HepG2 (cell line): Measurements from ENCODE around the gene MGMT. TPM values are rescaled to one million over a fixed set of nuclear protein-coding genes. Genes with fewer than 3 reads are reported as not detected.

Experiments used
- ATAC-seq: fragments of 200-7000 bp; cut with Tn5 transposase; 3 replicates; pipeline ENCODE4 v1.9.1; 2020; ENCODE audit warnings: mild to moderate bottlenecking, moderate library complexity
- BruUV-seq: library from RNA; stranded (reverse); fragments of 400-500 nt; replicated peaks from 2 replicates; lab custom pipeline; 2021; lab: Mats Ljungman, UMichigan
- CTCF ChIA-PET: fragments of 300-600 bp; formaldehyde crosslinking; extraction: SDS; loops from one replicate; lab custom pipeline; 2021; ENCODE audit warnings: low total read pairs, inconsistent platforms, low intra/inter-chr PET ratio; lab: Yijun Ruan, JAX
- POLR2A ChIA-PET: fragments of 350-600 bp; sonication (Branson Sonifier 250); formaldehyde crosslinking; loops from one replicate; lab custom pipeline; 2020; ENCODE audit warnings: antibody characterized with exemption, inconsistent platforms; lab: Yijun Ruan, JAX
- DNase-seq: peaks from one replicate; pipeline ENCODE4 v3.0.0-alpha.2; 2015; ENCODE audit warnings: low spot score
- FAIRE-seq: peaks from 3 replicates; lab custom pipeline; 2011; peaks lifted over from hg19 to GRCh38; lab: Jason Lieb, UNC
- H2AFZ ChIP-seq: one replicate; pipeline ENCODE4 v1.6.1; 2011; ENCODE audit warnings: low read length, inconsistent platforms
- H3K27ac ChIP-seq: fragments of 300-600 bp; 3 replicates; pipeline ENCODE4 v1.8.0; 2011; ENCODE audit warnings: mixed run types, mild to moderate bottlenecking, mixed read lengths, low read length, inconsistent platforms; ENCODE audit not compliant: insufficient read depth; ENCODE audit errors: extremely low read length
- H3K27me3 ChIP-seq, 2 experiments: fragments of 200-600 bp in 1 of 2; 2 replicates in 1 of 2; 3 replicates in 1 of 2; pipeline versions ENCODE4 v1.6.0 to v1.8.0; 2011; ENCODE audit warnings: low read length in 2 of 2, mild to moderate bottlenecking in 2 of 2, moderate library complexity in 2 of 2, inconsistent platforms in 1 of 2; ENCODE audit not compliant: insufficient read depth in 2 of 2, control insufficient read depth in 1 of 2
- H3K36me3 ChIP-seq, 2 experiments: fragments of 200-600 bp in 1 of 2; replicated peaks in 1 of 2; 2 replicates in 1 of 2; 3 replicates in 1 of 2; pipeline versions ENCODE4 v1.5.1 to v1.8.0; 2011; ENCODE audit warnings: low read length in 2 of 2, inconsistent platforms in 1 of 2; ENCODE audit not compliant: insufficient read depth in 2 of 2, control insufficient read depth in 1 of 2
- H3K4me1 ChIP-seq: 2 replicates; pipeline ENCODE4 v1.5.1; 2012; ENCODE audit warnings: low read length, inconsistent platforms; ENCODE audit not compliant: insufficient read depth
- H3K4me2 ChIP-seq: 2 replicates; pipeline ENCODE4 v1.6.0; 2011; ENCODE audit warnings: low read depth, low read length, inconsistent platforms
- H3K4me3 ChIP-seq, 3 experiments: fragments of 200-600 bp in 1 of 3; sonication (generic), shearing (Covaris generic) in 1 of 3; replicated peaks in 1 of 3; 2 replicates each; pipeline ENCODE4 v1.5.1; 2011 to 2016; ENCODE audit warnings: low read length in 3 of 3, inconsistent platforms in 2 of 3, low read depth in 2 of 3, mild to moderate bottlenecking in 2 of 3, control low read depth in 1 of 3, mixed read lengths in 1 of 3; ENCODE audit not compliant: insufficient read depth in 1 of 3
- H3K79me2 ChIP-seq: one replicate; pipeline ENCODE4 v1.6.1; 2011; ENCODE audit warnings: low read length, inconsistent platforms; ENCODE audit not compliant: insufficient read depth
- H3K9ac ChIP-seq: 2 replicates; pipeline ENCODE4 v1.6.0; 2011; ENCODE audit warnings: mild to moderate bottlenecking, low read depth, low read length, inconsistent platforms; ENCODE audit not compliant: insufficient read depth
- H3K9me3 ChIP-seq: 2 replicates; pipeline ENCODE4 v1.5.1; 2012; ENCODE audit warnings: mild to moderate bottlenecking, low read length
- H4K20me1 ChIP-seq: 2 replicates; pipeline ENCODE4 v1.6.0; 2011; ENCODE audit warnings: inconsistent platforms, mild to moderate bottlenecking, low read length, moderate library complexity; ENCODE audit not compliant: insufficient read depth
- BORCS8-MEF2B ChIP-seq: sonication (generic); formaldehyde crosslinking; IDR thresholded peaks from 2 replicates; pipeline ENCODE4 v1.8.0; 2022; ENCODE audit warnings: mild to moderate bottlenecking, missing genetic modification reagents
- IKZF4 ChIP-seq: sonication (generic); formaldehyde crosslinking; IDR thresholded peaks from 2 replicates; pipeline ENCODE4 v1.5.1; 2020; ENCODE audit warnings: borderline replicate concordance, mild to moderate bottlenecking, low read depth, missing genetic modification reagents; ENCODE audit errors: not compliant biosample characterization
- NFE2 ChIP-seq: sonication (generic); formaldehyde crosslinking; IDR thresholded peaks from 2 replicates; pipeline ENCODE4 v1.4.0; 2020; ENCODE audit warnings: missing genetic modification reagents
- POLR2AphosphoS2 ChIP-seq: IDR thresholded peaks from 2 replicates; pipeline ENCODE4 v1.6.1; 2011; ENCODE audit warnings: low read depth, low read length, improper control_type of control experiment
- RFX1 ChIP-seq: fragments of 450-650 bp; IDR thresholded peaks from 2 replicates; pipeline ENCODE4 v1.6.1; 2017
- SALL1 ChIP-seq: sonication (generic); formaldehyde crosslinking; IDR thresholded peaks from 2 replicates; pipeline ENCODE4 v1.8.0; 2022; ENCODE audit warnings: mild to moderate bottlenecking, missing genetic modification reagents
- YEATS4 ChIP-seq: sonication (generic); formaldehyde crosslinking; IDR thresholded peaks from 2 replicates; pipeline ENCODE4 v1.4.0; 2020; ENCODE audit warnings: missing genetic modification reagents, borderline replicate concordance
- ZBTB3 ChIP-seq: sonication (generic); formaldehyde crosslinking; IDR thresholded peaks from 2 replicates; pipeline ENCODE4 v1.4.0; 2020; ENCODE audit warnings: low read depth, mild to moderate bottlenecking, moderate library complexity, missing genetic modification reagents, borderline replicate concordance
- ZNF136 ChIP-seq: sonication (generic); formaldehyde crosslinking; IDR thresholded peaks from 2 replicates; pipeline ENCODE4 v1.8.1; 2022; ENCODE audit warnings: low read depth, mild to moderate bottlenecking, moderate library complexity, missing genetic modification reagents
- ZNF337 ChIP-seq: sonication (generic); formaldehyde crosslinking; IDR thresholded peaks from 2 replicates; pipeline ENCODE4 v1.5.1; 2020; ENCODE audit warnings: missing genetic modification reagents, low read depth, mild to moderate bottlenecking, borderline replicate concordance
- ZNF782 ChIP-seq: sonication (generic); formaldehyde crosslinking; IDR thresholded peaks from 2 replicates; pipeline ENCODE4 v1.4.0; 2020; ENCODE audit warnings: missing genetic modification reagents, mild to moderate bottlenecking, borderline replicate concordance
- WGBS: methylation state at CpG from one replicate; pipeline ENCODE4 v1.1.6; 2017; ENCODE audit warnings: low lambda C conversion rate; 5-methylcytosine and 5-hydroxymethylcytosine counted together
- in situ Hi-C: cut with HindIII; loops from 2 replicates; pipeline ENCODE4 v1.10.0; 2017; ENCODE audit warnings: low pct_unique_long_range_greater_than_20kb; ENCODE audit not compliant: extremely low pct_ligation_motif_present
- intact Hi-C: fragments of 100-400 bp; cut with micrococcal nuclease; formaldehyde crosslinking; loops from one replicate; pipeline ENCODE4 v1.10.0; 2022; ENCODE audit not compliant: unreplicated experiment
- polyA plus RNA-seq, 8 experiments: library from polyadenylated mRNA; depleted of rRNA in 3 of 8; stranded (reverse) in 7 of 8; unstranded in 1 of 8; fragments of >200 nt; fragmentation: Illumina TruSeq in 4 of 8; extraction: Trizol in 4 of 8; gene quantifications; 2 replicates each; pipeline versions ENCODE4 v1.2.1 to v1.2.3, GENCODE V29; 2011 to 2016; ENCODE audit warnings: low read depth in 4 of 8, missing spikeins in 1 of 8, mixed read lengths in 1 of 8; ENCODE audit not compliant: insufficient read depth in 1 of 8
- total RNA-seq, 5 experiments: library from RNA; depleted of rRNA; stranded (reverse); fragments of >200 nt; fragmentation: Illumina TruSeq; extraction: Trizol; gene quantifications; 2 replicates each; pipeline ENCODE4 v1.2.3, GENCODE V29; 2016; ENCODE audit warnings: low read depth in 1 of 5
- TF ChIP-seq, protein P1 (sequence below): sonication (generic); formaldehyde crosslinking; IDR thresholded peaks from 2 replicates; pipeline ENCODE4 v1.4.0; 2020; ENCODE audit warnings: missing genetic modification reagents, borderline replicate concordance
- TF ChIP-seq, protein P2 (sequence below): sonication (generic); formaldehyde crosslinking; IDR thresholded peaks from 2 replicates; pipeline ENCODE4 v1.4.0; 2020; ENCODE audit warnings: missing genetic modification reagents
- TF ChIP-seq, protein P3 (sequence below): sonication (generic); formaldehyde crosslinking; IDR thresholded peaks from 2 replicates; pipeline ENCODE4 v1.8.1; 2022; ENCODE audit warnings: mild to moderate bottlenecking, missing genetic modification reagents

The MGMT gene
- total and polyA plus RNA-seq, 2 of the 13 experiments (the other 11 are each of a cell fraction or from before 2014, with no cell fraction given), result 12.0 to 19.5 TPM

DNA sequence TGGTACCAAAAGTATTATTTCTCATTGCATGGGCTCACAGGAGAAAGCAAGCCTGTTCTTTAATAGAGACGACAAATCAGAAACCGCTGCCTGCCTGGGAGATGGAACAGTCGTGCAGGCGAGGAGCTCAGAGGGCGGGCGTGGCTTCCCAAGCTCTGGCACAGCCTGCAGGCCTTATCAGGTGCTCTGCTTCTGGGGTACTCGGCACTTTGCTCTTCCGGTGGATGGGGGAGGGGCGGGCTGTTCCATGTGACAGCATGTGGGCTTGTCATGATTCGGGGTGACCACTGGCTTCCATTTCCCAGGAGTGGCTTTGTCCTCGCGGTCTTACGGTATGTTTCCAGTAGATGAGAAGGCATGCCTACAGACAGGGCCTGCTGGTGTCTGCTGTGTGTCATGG lies 228.6 kb downstream of the MGMT start (continued):
- TF ChIP-seq, protein P1, sequence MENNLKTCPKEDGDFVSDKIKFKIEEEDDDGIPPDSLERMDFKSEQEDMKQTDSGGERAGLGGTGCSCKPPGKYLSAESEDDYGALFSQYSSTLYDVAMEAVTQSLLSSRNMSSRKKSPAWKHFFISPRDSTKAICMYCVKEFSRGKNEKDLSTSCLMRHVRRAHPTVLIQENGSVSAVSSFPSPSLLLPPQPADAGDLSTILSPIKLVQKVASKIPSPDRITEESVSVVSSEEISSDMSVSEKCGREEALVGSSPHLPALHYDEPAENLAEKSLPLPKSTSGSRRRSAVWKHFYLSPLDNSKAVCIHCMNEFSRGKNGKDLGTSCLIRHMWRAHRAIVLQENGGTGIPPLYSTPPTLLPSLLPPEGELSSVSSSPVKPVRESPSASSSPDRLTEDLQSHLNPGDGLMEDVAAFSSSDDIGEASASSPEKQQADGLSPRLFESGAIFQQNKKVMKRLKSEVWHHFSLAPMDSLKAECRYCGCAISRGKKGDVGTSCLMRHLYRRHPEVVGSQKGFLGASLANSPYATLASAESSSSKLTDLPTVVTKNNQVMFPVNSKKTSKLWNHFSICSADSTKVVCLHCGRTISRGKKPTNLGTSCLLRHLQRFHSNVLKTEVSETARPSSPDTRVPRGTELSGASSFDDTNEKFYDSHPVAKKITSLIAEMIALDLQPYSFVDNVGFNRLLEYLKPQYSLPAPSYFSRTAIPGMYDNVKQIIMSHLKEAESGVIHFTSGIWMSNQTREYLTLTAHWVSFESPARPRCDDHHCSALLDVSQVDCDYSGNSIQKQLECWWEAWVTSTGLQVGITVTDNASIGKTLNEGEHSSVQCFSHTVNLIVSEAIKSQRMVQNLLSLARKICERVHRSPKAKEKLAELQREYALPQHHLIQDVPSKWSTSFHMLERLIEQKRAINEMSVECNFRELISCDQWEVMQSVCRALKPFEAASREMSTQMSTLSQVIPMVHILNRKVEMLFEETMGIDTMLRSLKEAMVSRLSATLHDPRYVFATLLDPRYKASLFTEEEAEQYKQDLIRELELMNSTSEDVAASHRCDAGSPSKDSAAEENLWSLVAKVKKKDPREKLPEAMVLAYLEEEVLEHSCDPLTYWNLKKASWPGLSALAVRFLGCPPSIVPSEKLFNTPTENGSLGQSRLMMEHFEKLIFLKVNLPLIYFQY (CRISPR knock-in tag), result no peak
- TF ChIP-seq, protein P2, sequence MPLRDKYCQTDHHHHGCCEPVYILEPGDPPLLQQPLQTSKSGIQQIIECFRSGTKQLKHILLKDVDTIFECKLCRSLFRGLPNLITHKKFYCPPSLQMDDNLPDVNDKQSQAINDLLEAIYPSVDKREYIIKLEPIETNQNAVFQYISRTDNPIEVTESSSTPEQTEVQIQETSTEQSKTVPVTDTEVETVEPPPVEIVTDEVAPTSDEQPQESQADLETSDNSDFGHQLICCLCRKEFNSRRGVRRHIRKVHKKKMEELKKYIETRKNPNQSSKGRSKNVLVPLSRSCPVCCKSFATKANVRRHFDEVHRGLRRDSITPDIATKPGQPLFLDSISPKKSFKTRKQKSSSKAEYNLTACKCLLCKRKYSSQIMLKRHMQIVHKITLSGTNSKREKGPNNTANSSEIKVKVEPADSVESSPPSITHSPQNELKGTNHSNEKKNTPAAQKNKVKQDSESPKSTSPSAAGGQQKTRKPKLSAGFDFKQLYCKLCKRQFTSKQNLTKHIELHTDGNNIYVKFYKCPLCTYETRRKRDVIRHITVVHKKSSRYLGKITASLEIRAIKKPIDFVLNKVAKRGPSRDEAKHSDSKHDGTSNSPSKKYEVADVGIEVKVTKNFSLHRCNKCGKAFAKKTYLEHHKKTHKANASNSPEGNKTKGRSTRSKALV (CRISPR knock-in tag), result no peak
- TF ChIP-seq NFE2 (CRISPR knock-in tag), result no peak

DNA sequence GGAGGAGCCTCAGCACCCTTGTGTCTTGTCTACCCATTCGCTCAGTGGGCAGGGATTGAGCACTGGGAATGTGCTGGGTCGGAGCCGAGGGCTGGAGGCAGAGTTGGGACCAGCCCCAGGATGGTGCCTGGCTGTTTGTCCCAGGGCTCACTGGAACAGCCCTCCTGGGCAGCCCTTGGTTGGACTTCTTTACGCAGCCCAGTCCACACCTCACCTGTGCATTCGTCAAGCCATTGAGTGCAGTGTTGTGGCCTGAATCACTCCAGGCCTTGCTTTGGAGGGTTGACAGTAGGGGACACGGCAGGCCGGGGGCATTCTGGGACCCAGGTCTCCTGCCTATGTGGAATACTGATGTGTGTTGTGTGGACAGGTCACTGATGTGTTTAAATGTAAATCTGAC lies 229.6 kb downstream of the MGMT start:
- H3K9me3 ChIP-seq, result peaks cover 5% of the 10 kb centered on the region; the same call in 1 of the 2 replicates
- no TSS peak for BruUV-seq
- CTCF ChIA-PET, result no interaction called here
- no peaks in the 10 kb centered on the region for H3K4me1 ChIP-seq
- POLR2A ChIA-PET, result no interaction called here
- H3K9ac ChIP-seq, result no peak overlapping the region
- H3K4me3 ChIP-seq, result no peak overlapping the region
- H3K27ac ChIP-seq, result no peak overlapping the region
- no peak for DNase-seq
- no peak for ATAC-seq
- H3K36me3 ChIP-seq, result no peaks in the 10 kb centered on the region
- H2AFZ ChIP-seq, result no peak overlapping the region
- no peaks in the 10 kb centered on the region for H3K79me2 ChIP-seq
- intact Hi-C loops (no loop called here), in situ Hi-C loops (no loop called here)
- H3K4me2 ChIP-seq, result no peak overlapping the region
- no peaks in the 10 kb centered on the region for H4K20me1 ChIP-seq
- no peak for FAIRE-seq
- 56% methylated on average over 6 of the region's 7 CpGs for WGBS
- H3K27me3 ChIP-seq, result no peaks in the 10 kb centered on the region
- TF ChIP-seq YEATS4 (CRISPR knock-in tag) (no peak), IKZF4 (CRISPR knock-in tag) (no peak), ZNF782 (CRISPR knock-in tag) (no peak), POLR2AphosphoS2 (no peak), BORCS8-MEF2B (CRISPR knock-in tag) (no peak), ZBTB3 (no peak), ZNF136 (CRISPR knock-in tag) (no peak), RFX1 (no peak), SALL1 (CRISPR knock-in tag) (no peak), ZNF337 (CRISPR knock-in tag) (no peak)
- TF ChIP-seq, protein P3, sequence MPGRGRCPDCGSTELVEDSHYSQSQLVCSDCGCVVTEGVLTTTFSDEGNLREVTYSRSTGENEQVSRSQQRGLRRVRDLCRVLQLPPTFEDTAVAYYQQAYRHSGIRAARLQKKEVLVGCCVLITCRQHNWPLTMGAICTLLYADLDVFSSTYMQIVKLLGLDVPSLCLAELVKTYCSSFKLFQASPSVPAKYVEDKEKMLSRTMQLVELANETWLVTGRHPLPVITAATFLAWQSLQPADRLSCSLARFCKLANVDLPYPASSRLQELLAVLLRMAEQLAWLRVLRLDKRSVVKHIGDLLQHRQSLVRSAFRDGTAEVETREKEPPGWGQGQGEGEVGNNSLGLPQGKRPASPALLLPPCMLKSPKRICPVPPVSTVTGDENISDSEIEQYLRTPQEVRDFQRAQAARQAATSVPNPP (CRISPR knock-in tag), result no peak
- TF ChIP-seq, all 625 proteins: peak for 0
